ENCODE data around the gene ATP2B2. TPM values are rescaled to one million over a fixed set of nuclear protein-coding genes. Genes with fewer than 3 reads are reported as not detected.

The ATP2B2 gene
- polyA plus RNA-seq, 3 donors = not detected

DNA sequence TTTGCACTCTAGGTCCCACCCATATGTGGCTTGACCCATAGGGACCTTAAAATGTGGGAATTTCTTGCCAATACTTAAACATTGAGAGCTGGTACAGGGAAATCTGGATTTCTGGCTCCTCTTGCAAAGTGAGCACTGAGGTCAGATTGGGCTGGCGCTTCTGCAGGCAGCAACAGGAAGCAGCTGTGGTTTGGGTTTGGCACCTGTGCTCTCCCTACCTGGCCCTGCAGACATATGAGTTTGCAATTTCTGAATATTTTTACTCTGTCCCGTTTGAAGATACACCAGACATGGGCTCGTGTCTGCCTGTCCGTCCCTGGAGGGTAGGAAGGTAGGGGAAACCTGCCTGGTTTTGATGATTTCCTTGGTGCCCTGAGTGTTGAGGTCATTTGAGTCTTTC lies 109.7 kb downstream of the ATP2B2 start:
- H3K4me1 Mint-ChIP-seq = peaks cover 3% of the 10 kb centered on the region
- TF ChIP-seq, protein P1, sequence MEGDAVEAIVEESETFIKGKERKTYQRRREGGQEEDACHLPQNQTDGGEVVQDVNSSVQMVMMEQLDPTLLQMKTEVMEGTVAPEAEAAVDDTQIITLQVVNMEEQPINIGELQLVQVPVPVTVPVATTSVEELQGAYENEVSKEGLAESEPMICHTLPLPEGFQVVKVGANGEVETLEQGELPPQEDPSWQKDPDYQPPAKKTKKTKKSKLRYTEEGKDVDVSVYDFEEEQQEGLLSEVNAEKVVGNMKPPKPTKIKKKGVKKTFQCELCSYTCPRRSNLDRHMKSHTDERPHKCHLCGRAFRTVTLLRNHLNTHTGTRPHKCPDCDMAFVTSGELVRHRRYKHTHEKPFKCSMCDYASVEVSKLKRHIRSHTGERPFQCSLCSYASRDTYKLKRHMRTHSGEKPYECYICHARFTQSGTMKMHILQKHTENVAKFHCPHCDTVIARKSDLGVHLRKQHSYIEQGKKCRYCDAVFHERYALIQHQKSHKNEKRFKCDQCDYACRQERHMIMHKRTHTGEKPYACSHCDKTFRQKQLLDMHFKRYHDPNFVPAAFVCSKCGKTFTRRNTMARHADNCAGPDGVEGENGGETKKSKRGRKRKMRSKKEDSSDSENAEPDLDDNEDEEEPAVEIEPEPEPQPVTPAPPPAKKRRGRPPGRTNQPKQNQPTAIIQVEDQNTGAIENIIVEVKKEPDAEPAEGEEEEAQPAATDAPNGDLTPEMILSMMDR (IDR thresholded peaks at IDR 0.05) = no peak
- H3K27ac ChIP-seq (ENCODE audit: low read depth in 1 of 2, low read length in 2 of 2) = no peak overlapping the region
- H3K4me3 ChIP-seq (replicated peaks in 1 of 3; ENCODE audit: low read depth in 2 of 3, low read length in 3 of 3) = no peak overlapping the region
- no peaks in the 10 kb centered on the region for H3K36me3 ChIP-seq (replicated peaks in 1 of 2; ENCODE audit: control insufficient read depth in 1 of 2, insufficient read depth in 2 of 2, low read length in 2 of 2)
- H3K27ac Mint-ChIP-seq = no peak overlapping the region
- WGBS (ENCODE audit: insufficient coverage) = 21% methylated on average over 4 of the region's 4 CpGs
- no peaks in the 10 kb centered on the region for H3K79me2 ChIP-seq (ENCODE audit: insufficient read depth, low read length)
- no peaks in the 10 kb centered on the region for H3K9me3 Mint-ChIP-seq
- no peaks in the 10 kb centered on the region for H3K27me3 ChIP-seq (ENCODE audit: control insufficient read depth in 2 of 2, insufficient read depth in 2 of 2, low read length in 2 of 2)
- peaks cover 1 to 2% of the 10 kb centered on the region in 2 donors for H3K4me1 ChIP-seq (ENCODE audit: control insufficient read depth in 1 of 2, insufficient read depth in 2 of 2, low read length in 2 of 2)
- no peaks in the 10 kb centered on the region for H4K20me1 ChIP-seq (ENCODE audit: insufficient read depth, low read length)
- no peak overlapping the region for H3K9ac ChIP-seq (ENCODE audit: insufficient read depth, low read length, poor library complexity, severe bottlenecking)
- H3K4me3 Mint-ChIP-seq = no peak overlapping the region
- no peaks in the 10 kb centered on the region for H3K9me3 ChIP-seq (replicated peaks in 1 of 2; ENCODE audit: control insufficient read depth in 1 of 2, insufficient read depth in 1 of 2, low read length in 2 of 2)
- H3K4me2 ChIP-seq (replicated peaks; ENCODE audit: extremely low read depth, low read length, poor library complexity, severe bottlenecking) = no peak overlapping the region
- no peak for DNase-seq
- H3K27me3 Mint-ChIP-seq (ENCODE audit: low read depth in 3 of 3) = peaks cover 1 to 10% (median 2%) of the 10 kb centered on the region in 3 donors
- no peak overlapping the region for H2AFZ ChIP-seq (ENCODE audit: insufficient read depth, low read depth, low read length, poor library complexity, severe bottlenecking)
- no peaks in the 10 kb centered on the region for H3K36me3 Mint-ChIP-seq
- intact Hi-C loops (cut with micrococcal nuclease) = no loop called here

DNA sequence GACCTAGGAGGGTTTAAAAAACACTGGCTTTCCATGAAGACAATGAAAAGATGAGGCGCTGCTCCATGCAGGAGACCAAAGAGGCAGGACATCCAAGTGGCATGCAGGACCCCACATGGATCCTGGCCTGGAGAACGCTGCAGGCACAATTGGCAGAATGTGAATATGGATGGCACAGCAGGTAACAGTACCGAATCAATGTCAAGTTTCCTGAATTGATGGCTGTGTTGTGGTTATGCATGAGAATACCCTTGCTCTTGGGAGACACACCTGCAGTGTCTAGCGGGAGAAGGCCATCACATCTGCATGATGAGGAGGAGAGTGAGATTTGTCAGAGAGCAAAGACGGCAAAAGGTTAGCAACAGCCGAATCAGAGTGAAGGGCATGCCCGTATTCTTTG lies 110.2 kb downstream of the ATP2B2 start:
- Mint-ChIP-seq H3K36me3 (no peaks in the 10 kb centered on the region), H3K4me1 (peaks cover 8% of the 10 kb centered on the region), H3K4me3 (no peak overlapping the region), H3K27ac (no peak overlapping the region), H3K27me3 (ENCODE audit: low read depth in 3 of 3) (peaks cover 1 to 10% (median 2%) of the 10 kb centered on the region in 3 donors), H3K9me3 (no peaks in the 10 kb centered on the region)
- no peaks in the 10 kb centered on the region for H3K9me3 ChIP-seq (replicated peaks in 1 of 2; ENCODE audit: control insufficient read depth in 1 of 2, insufficient read depth in 1 of 2, low read length in 2 of 2)
- no peaks in the 10 kb centered on the region for H4K20me1 ChIP-seq (ENCODE audit: insufficient read depth, low read length)
- TF ChIP-seq, protein P1 (IDR thresholded peaks at IDR 0.05) = no peak
- H3K27ac ChIP-seq (ENCODE audit: low read depth in 1 of 2, low read length in 2 of 2) = no peak overlapping the region
- no peaks in the 10 kb centered on the region for H3K79me2 ChIP-seq (ENCODE audit: insufficient read depth, low read length)
- intact Hi-C loops (cut with micrococcal nuclease) = no loop called here
- no peaks in the 10 kb centered on the region for H3K27me3 ChIP-seq (ENCODE audit: control insufficient read depth in 2 of 2, insufficient read depth in 2 of 2, low read length in 2 of 2)
- 87% methylated on average over 4 of the region's 7 CpGs for WGBS (ENCODE audit: insufficient coverage)
- no peak overlapping the region for H2AFZ ChIP-seq (ENCODE audit: insufficient read depth, low read depth, low read length, poor library complexity, severe bottlenecking)
- peaks cover 6 to 7% of the 10 kb centered on the region in 2 donors for H3K4me1 ChIP-seq (ENCODE audit: control insufficient read depth in 1 of 2, insufficient read depth in 2 of 2, low read length in 2 of 2)
- no peak overlapping the region for H3K4me3 ChIP-seq (replicated peaks in 1 of 3; ENCODE audit: low read depth in 2 of 3, low read length in 3 of 3)
- H3K36me3 ChIP-seq (replicated peaks in 1 of 2; ENCODE audit: control insufficient read depth in 1 of 2, insufficient read depth in 2 of 2, low read length in 2 of 2) = no peaks in the 10 kb centered on the region
- H3K4me2 ChIP-seq (replicated peaks; ENCODE audit: extremely low read depth, low read length, poor library complexity, severe bottlenecking) = no peak overlapping the region
- no peak overlapping the region for H3K9ac ChIP-seq (ENCODE audit: insufficient read depth, low read length, poor library complexity, severe bottlenecking)
- DNase-seq = no peak
